Measurements from ENCODE around the gene PTPRN2.

PTPRN2 gene

GRCh38 chr7:158053183-158053915 is 534.3 kb downstream of the PTPRN2 start:
- no peak for TF ChIP-seq CTCF (IDR thresholded peaks at IDR 0.05; ENCODE audit: low read depth, low read length)

GRCh38 chr7:158052381-158053060 is 535.1 kb downstream of the PTPRN2 start:
- no peak for TF ChIP-seq CTCF (IDR thresholded peaks at IDR 0.05; ENCODE audit: low read depth, low read length)

More at GRCh38 chr7:158053183-158053915, 534.3 kb downstream of the PTPRN2 start:
- DNase-seq (ENCODE audit: extremely low read depth, low read depth): no peak

GRCh38 chr7:158051776-158052175 is 535.8 kb downstream of the PTPRN2 start:
- DNase-seq (ENCODE audit: extremely low read depth, low read depth): no peak
- no peak for TF ChIP-seq CTCF (IDR thresholded peaks at IDR 0.05; ENCODE audit: low read depth, low read length)

More at GRCh38 chr7:158052381-158053060, 535.1 kb downstream of the PTPRN2 start:
- DNase-seq (ENCODE audit: extremely low read depth, low read depth): no peak

- no peak for DNase-seq (ENCODE audit: extremely low read depth, low read depth)
- no peak for TF ChIP-seq CTCF (IDR thresholded peaks at IDR 0.05; ENCODE audit: low read depth, low read length)
Observed at GRCh38 chr7:158050978-158051651, 536.5 kb downstream of the PTPRN2 start.

- DNase-seq (ENCODE audit: extremely low read depth, low read depth): no peak
- no peak for TF ChIP-seq CTCF (IDR thresholded peaks at IDR 0.05; ENCODE audit: low read depth, low read length)
Observed at GRCh38 chr7:158050441-158050977, 537.1 kb downstream of the PTPRN2 start.

GRCh38 chr7:158049271-158049670 is 538.4 kb downstream of the PTPRN2 start:
- no peak for DNase-seq (ENCODE audit: extremely low read depth, low read depth)
- TF ChIP-seq CTCF (IDR thresholded peaks at IDR 0.05; ENCODE audit: low read depth, low read length): no peak

All from AG09319 (cell line).